BJ (cell line): ENCODE data around the gene WAC. TPM values are rescaled to one million over a fixed set of nuclear protein-coding genes. Genes with fewer than 3 reads are reported as not detected.
"Not testable (repeated sequence)": the region's sequence is repeated elsewhere in the genome, so short reads cannot be mapped to it uniquely, and the experiment has no call there.

Source experiments
- CTCF ChIA-PET: fragments of 350-600 bp; formaldehyde crosslinking; extraction: SDS; loops from one replicate; lab custom pipeline; 2021; ENCODE audit warnings: antibody characterized with exemption, inconsistent platforms; lab: Yijun Ruan, JAX
- POLR2A ChIA-PET: fragments of 300-600 bp; sonication (Branson Sonifier 250); formaldehyde crosslinking; extraction: SDS; loops from one replicate; lab custom pipeline; 2021; ENCODE audit warnings: antibody characterized with exemption; lab: Charles Lee
- DNase-seq: peaks from one replicate; pipeline ENCODE4 v3.0.0-alpha.2; 2011; ENCODE audit warnings: low read depth
- H3K27me3 ChIP-seq: 2 replicates; pipeline ENCODE4 v1.6.0; 2011; ENCODE audit warnings: low read length; ENCODE audit not compliant: control insufficient read depth, insufficient read depth
- H3K36me3 ChIP-seq: 2 replicates; pipeline ENCODE4 v1.5.1; 2011; ENCODE audit warnings: low read length; ENCODE audit not compliant: control insufficient read depth, insufficient read depth
- H3K4me3 ChIP-seq: 2 replicates; pipeline ENCODE4 v1.5.1; 2011; ENCODE audit warnings: low read depth, mild to moderate bottlenecking, control low read depth, low read length
- CTCF ChIP-seq: IDR thresholded peaks from 2 replicates; pipeline ENCODE4 v1.5.1; 2011; ENCODE audit warnings: low read depth, mild to moderate bottlenecking, control low read depth, inconsistent platforms, low read length, moderate library complexity; ENCODE audit not compliant: insufficient read depth
- polyA plus RNA-seq: library from polyadenylated mRNA; depleted of rRNA; stranded (reverse); fragments of >200 nt; gene quantifications from 2 replicates; pipeline ENCODE4 v1.2.3, GENCODE V29; 2011

Gene WAC
- polyA plus RNA-seq, 1 experiment, result 47.7 TPM

DNA sequence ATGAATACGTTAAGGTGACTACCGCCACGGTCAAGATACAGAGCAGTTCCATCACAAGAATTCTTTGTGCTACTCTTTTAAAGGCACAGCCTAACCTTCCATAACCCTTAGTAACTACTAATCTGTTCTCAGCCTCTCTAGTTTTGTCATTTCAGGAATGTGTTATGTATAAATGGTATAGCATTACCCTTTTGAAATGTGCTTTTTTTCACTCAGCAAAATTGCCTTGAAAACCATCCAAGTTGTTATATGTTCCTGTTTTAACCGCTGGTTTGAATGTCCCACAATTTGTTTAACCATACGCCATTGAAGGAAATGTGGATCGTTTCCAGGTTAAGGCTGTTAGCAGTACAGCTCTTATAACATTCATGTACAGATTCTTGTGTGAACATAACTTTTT lies 32.0 kb downstream of the WAC start:
- TF ChIP-seq CTCF, result no peak
- ChIA-PET CTCF (interaction anchor here (0.7 to 1.0 kb wide), 3 partner anchors 9 to 16 kb away, joined by 3 to 4 read pairs (median 4); no protein-coding TSS in a partner anchor), POLR2A (no interaction called here)
- no peak overlapping the region for H3K4me3 ChIP-seq
- no peaks in the 10 kb centered on the region for H3K27me3 ChIP-seq
- H3K36me3 ChIP-seq, result peaks cover 3% of the 10 kb centered on the region
- DNase-seq, result no peak

GRCh38 chr10:28566458-28567015 lies 33.6 kb downstream of the WAC start:
- H3K27me3 ChIP-seq, result no peaks in the 10 kb centered on the region
- ChIA-PET CTCF (interaction anchor here (0.9 to 1.2 kb wide), 4 partner anchors 9 to 37 kb away, joined by 3 to 4 read pairs (median 4); no protein-coding TSS in a partner anchor), POLR2A (interaction anchor here (0.6 kb wide), 1 partner anchor 11 kb away, joined by 3 read pairs; no protein-coding TSS in a partner anchor)
- no peak for DNase-seq
- H3K4me3 ChIP-seq, result no peak overlapping the region
- H3K36me3 ChIP-seq, result peaks cover 4% of the 10 kb centered on the region
- TF ChIP-seq CTCF, result no peak

DNA sequence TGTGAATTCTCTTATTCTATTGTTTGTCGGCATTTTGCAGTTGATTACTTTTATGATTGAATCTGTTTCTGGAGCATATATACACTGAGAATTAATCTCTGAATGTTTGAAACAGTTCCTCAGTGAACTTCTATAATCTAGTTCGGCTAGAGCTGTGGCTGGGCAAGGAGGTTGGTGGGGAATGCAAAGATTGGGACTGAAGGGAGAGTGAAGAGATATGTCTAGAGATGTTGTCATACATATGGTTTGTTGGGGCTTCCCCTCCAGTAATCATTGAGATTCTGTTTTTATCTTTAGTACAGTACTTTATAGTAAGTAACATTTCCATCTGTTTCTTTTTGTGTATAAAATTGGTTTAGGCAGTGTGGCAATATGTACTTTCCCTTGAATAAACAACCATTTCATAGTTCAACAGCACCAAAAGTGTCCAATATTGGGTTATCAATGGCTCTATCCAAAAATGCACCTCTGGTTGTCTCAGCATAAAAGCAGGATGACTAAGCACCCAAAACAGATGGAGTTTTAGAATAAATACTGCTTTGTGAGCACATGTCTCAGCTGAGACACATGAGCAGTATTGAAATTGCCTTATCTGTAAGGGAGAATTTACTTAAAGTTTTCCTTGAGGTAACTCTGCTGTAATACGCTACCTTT lies 36.7 kb downstream of the WAC start:
- ChIA-PET POLR2A (no interaction called here), CTCF (no interaction called here)
- H3K36me3 ChIP-seq, result peaks cover 4% of the 10 kb centered on the region; the same call in 1 of the 2 replicates
- TF ChIP-seq CTCF, result no peak
- H3K27me3 ChIP-seq, result no peaks in the 10 kb centered on the region
- no peak overlapping the region for H3K4me3 ChIP-seq
- DNase-seq, result no peak

DNA sequence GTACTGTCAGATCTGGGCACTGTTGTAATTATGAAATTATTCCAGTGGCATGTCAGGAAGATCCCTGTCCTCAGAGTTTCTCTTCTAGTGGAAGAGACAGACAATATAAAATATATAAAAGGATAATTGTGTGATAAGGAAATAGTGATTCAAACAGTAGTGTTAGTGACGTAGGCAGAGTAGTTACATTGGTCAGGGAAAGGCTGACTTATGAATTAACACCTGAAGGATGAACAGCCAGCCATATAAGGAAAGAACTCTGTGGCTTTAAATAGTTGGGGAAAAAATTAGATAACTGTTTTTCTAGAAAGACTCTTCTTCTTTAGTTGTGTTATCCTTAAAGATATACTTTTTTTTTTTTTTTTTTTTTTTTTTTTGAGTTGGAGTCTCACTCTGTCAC lies 37.7 kb downstream of the WAC start:
- POLR2A ChIA-PET, result no interaction called here
- Histone ChIP-seq H3K27me3 (no peaks in the 10 kb centered on the region), H3K4me3 (no peak overlapping the region), H3K36me3 (peaks cover 4% of the 10 kb centered on the region; the same call in 1 of the 2 replicates)
- no peak for TF ChIP-seq CTCF
- CTCF ChIA-PET, result interaction anchor here (0.6 kb wide), 1 partner anchor 15 kb away, joined by 3 read pairs; no protein-coding TSS in a partner anchor
- no peak for DNase-seq

GRCh38 chr10:28571265-28571664 lies 38.3 kb downstream of the WAC start:
- H3K4me3 ChIP-seq, result no peak overlapping the region
- CTCF ChIA-PET, result interaction anchor here (0.6 kb wide), 1 partner anchor 15 kb away, joined by 3 read pairs; no protein-coding TSS in a partner anchor
- POLR2A ChIA-PET, result no interaction called here
- DNase-seq, result no peak
- H3K27me3 ChIP-seq, result no peaks in the 10 kb centered on the region
- H3K36me3 ChIP-seq, result peaks cover 4% of the 10 kb centered on the region; the same call in 1 of the 2 replicates
- TF ChIP-seq CTCF, result no peak

GRCh38 chr10:28574214-28574613 lies 41.3 kb downstream of the WAC start:
- H3K36me3 ChIP-seq, DNase-seq, H3K4me3 ChIP-seq, POLR2A ChIA-PET, H3K27me3 ChIP-seq: not testable (repeated sequence)
- CTCF ChIA-PET, result interaction anchor here (0.6 kb wide), 1 partner anchor 837 kb away, joined by 3 read pairs; no protein-coding TSS in a partner anchor
